ENCODE results near the gene NINJ2. TPM values are rescaled to one million over a fixed set of nuclear protein-coding genes. Genes with fewer than 3 reads are reported as not detected.
A peak's percentile ranks its signal among the peaks of the same experiment; 100 is the strongest.

Gene NINJ2
- polyA plus RNA-seq, 2 of the 4 experiments (the other 2 are of a cell fraction): 0.76 to 1.2 TPM

DNA sequence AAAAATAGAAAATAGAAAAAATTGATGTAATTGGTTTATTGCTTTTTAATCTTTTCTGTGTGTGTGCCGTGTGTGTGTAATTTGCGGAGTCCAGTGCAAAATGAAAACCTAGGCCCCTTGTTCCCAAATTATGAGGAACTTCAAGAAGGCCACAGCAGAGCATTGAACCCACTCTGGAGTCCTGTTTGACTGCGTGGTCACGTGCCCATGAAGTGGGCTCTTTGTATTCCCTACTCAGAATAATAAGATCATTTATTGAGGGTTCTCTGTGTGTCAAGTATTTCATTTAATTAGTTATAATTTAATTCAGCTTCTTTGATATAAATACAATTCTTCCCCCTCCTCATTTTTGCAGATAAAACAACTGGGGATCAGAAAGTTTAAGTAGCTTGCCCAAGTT, 12.3 kb upstream of the NINJ2 start:
- Histone ChIP-seq H3K9me3 (no peaks in the 10 kb centered on the region), H3K4me2 (no peak overlapping the region), H3K4me1 (no peaks in the 10 kb centered on the region), H3K4me3 (no peak overlapping the region), H3K27ac (no peak overlapping the region)
- FAIRE-seq (no peak), DNase-seq (ENCODE audit: low read depth in 1 of 2, low spot score in 1 of 2) (no peak), ATAC-seq (no peak)
- ChIA-PET POLR2A (no interaction called here), CTCF (interaction anchor here (0.7 to 1.4 kb wide), 2 partner anchors 77 to 100 kb away, joined by 5 read pairs; no protein-coding TSS in a partner anchor)
- TF ChIP-seq RAD21 (conservative IDR thresholded peaks at IDR 0.05 in 1 of 2, IDR thresholded peaks at IDR 0.05 in 1 of 2) (no peak), HDAC2 (IDR thresholded peaks at IDR 0.05) (no peak)
- 94% methylated on average over 4 of the region's 4 CpGs for WGBS (ENCODE audit: missing lambda C conversion rate)

DNA sequence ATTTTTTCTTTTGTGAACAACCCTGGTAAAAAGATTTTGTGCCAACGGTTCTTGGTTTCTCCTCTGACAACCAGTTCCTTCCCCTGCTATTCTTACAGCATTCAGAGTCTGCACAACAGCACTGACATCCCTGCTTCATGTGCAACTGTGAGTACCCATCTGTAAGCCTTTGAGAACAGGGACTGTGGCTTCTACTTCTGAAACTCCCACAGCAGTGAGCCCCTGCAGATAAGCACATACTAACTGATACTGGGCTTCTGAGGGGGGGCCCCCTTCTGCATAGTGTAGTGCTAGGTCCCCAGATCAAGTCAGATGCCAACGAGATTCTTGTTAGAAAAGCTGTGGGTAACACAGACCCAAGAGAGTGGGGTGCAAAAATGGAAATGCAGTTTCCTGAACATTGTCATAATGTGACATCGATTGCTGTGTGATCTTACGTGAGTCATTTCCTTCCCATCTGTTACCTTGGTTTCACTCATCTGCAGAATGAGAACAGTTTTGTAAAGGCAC, 11.1 kb upstream of the NINJ2 start:
- FAIRE-seq (no peak), ATAC-seq (peak in 1 of 2 experiments; percentile 33; a peak in 2 of 6 replicates), DNase-seq (ENCODE audit: low read depth in 1 of 2, low spot score in 1 of 2) (no peak)
- TF ChIP-seq KDM1A (IDR thresholded peaks at IDR 0.05; ENCODE audit: low read depth): no peak
- no peak for TF ChIP-seq CBX8 (IDR thresholded peaks at IDR 0.05)
- TF ChIP-seq, protein P1, sequence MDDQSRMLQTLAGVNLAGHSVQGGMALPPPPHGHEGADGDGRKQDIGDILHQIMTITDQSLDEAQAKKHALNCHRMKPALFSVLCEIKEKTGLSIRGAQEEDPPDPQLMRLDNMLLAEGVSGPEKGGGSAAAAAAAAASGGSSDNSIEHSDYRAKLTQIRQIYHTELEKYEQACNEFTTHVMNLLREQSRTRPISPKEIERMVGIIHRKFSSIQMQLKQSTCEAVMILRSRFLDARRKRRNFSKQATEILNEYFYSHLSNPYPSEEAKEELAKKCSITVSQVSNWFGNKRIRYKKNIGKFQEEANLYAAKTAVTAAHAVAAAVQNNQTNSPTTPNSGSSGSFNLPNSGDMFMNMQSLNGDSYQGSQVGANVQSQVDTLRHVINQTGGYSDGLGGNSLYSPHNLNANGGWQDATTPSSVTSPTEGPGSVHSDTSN (IDR thresholded peaks at IDR 0.05): no peak
- TF ChIP-seq EHF (CRISPR knock-in tag; IDR thresholded peaks at IDR 0.05): no peak
- no peak for TF ChIP-seq RARB (CRISPR knock-in tag; IDR thresholded peaks at IDR 0.05)
- TF ChIP-seq HOXB13 (CRISPR knock-in tag; IDR thresholded peaks at IDR 0.05; ENCODE audit: low read depth): no peak
- TF ChIP-seq HEYL (CRISPR knock-in tag; IDR thresholded peaks at IDR 0.05): no peak
- TF ChIP-seq EHMT2 (IDR thresholded peaks at IDR 0.05; ENCODE audit: low read depth): no peak
- TF ChIP-seq JUNB (IDR thresholded peaks at IDR 0.05): no peak
- TF ChIP-seq ZC3H11A (IDR thresholded peaks at IDR 0.05): no peak
- no peak for TF ChIP-seq MAZ (IDR thresholded peaks at IDR 0.05; ENCODE audit: borderline replicate concordance, low read depth, low read length)
- no peak for TF ChIP-seq GATA3 (IDR thresholded peaks at IDR 0.05; ENCODE audit: borderline replicate concordance)
- TF ChIP-seq NFE2L2 (conservative IDR thresholded peaks at IDR 0.05; ENCODE audit: low read length): no peak
- TF ChIP-seq RAD21 (conservative IDR thresholded peaks at IDR 0.05 in 1 of 2, IDR thresholded peaks at IDR 0.05 in 1 of 2): no peak
- Histone ChIP-seq H3K4me2 (no peak overlapping the region), H3K4me3 (no peak overlapping the region), H3K9me3 (no peaks in the 10 kb centered on the region), H3K4me1 (no peaks in the 10 kb centered on the region), H3K27ac (no peak overlapping the region)
- CTCF ChIA-PET: interaction anchor here (0.9 to 1.4 kb wide), 3 partner anchors 12 to 99 kb away, joined by 3 to 5 read pairs (median 3); no protein-coding TSS in a partner anchor
- POLR2A ChIA-PET: no interaction called here
- WGBS (ENCODE audit: missing lambda C conversion rate): 48% methylated on average over 4 of the region's 4 CpGs

DNA sequence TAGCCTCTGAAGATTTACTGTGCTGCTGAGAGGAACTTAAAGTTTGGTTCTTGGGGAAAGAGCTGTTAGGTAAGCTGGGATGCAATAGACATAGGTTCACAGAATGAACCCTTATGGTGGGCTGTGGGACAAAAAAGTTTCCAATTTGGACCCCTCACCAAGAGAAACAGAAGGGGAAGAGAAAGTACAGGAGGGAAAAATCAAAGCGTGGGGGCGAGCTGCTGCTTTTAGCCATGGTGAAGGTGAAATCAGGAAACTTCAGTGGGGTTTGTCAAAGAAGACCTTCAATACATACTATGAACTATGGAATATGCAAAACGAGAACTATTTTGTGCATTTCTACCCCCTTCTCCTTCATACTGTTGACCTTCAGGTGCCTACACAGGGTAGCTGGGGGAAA, 10.6 kb upstream of the NINJ2 start:
- no peak overlapping the region for H3K4me2 ChIP-seq
- CTCF ChIA-PET: interaction anchor here (1.2 to 1.6 kb wide), 3 partner anchors 12 to 19 kb away, joined by 3 to 6 read pairs (median 3); no protein-coding TSS in a partner anchor
- H3K27ac ChIP-seq: no peak overlapping the region
- POLR2A ChIA-PET: no interaction called here
- ATAC-seq (no peak), DNase-seq (ENCODE audit: low read depth in 1 of 2, low spot score in 1 of 2) (no peak), FAIRE-seq (no peak)
- 70% methylated on average over 3 of the region's 3 CpGs for WGBS (ENCODE audit: missing lambda C conversion rate)
- no peaks in the 10 kb centered on the region for H3K9me3 ChIP-seq
- TF ChIP-seq, protein P2, sequence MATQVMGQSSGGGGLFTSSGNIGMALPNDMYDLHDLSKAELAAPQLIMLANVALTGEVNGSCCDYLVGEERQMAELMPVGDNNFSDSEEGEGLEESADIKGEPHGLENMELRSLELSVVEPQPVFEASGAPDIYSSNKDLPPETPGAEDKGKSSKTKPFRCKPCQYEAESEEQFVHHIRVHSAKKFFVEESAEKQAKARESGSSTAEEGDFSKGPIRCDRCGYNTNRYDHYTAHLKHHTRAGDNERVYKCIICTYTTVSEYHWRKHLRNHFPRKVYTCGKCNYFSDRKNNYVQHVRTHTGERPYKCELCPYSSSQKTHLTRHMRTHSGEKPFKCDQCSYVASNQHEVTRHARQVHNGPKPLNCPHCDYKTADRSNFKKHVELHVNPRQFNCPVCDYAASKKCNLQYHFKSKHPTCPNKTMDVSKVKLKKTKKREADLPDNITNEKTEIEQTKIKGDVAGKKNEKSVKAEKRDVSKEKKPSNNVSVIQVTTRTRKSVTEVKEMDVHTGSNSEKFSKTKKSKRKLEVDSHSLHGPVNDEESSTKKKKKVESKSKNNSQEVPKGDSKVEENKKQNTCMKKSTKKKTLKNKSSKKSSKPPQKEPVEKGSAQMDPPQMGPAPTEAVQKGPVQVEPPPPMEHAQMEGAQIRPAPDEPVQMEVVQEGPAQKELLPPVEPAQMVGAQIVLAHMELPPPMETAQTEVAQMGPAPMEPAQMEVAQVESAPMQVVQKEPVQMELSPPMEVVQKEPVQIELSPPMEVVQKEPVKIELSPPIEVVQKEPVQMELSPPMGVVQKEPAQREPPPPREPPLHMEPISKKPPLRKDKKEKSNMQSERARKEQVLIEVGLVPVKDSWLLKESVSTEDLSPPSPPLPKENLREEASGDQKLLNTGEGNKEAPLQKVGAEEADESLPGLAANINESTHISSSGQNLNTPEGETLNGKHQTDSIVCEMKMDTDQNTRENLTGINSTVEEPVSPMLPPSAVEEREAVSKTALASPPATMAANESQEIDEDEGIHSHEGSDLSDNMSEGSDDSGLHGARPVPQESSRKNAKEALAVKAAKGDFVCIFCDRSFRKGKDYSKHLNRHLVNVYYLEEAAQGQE (IDR thresholded peaks at IDR 0.05): no peak
- TF ChIP-seq POLR2AphosphoS2 (conservative IDR thresholded peaks at IDR 0.05; ENCODE audit: low read length) (no peak), ZC3H11A (IDR thresholded peaks at IDR 0.05) (no peak), CBX2 (IDR thresholded peaks at IDR 0.05; ENCODE audit: borderline replicate concordance, low read depth) (no peak), MAZ (IDR thresholded peaks at IDR 0.05; ENCODE audit: borderline replicate concordance, low read depth, low read length) (no peak), FOSB (CRISPR knock-in tag; IDR thresholded peaks at IDR 0.05) (no peak)
- H3K4me3 ChIP-seq: no peak overlapping the region
- no peaks in the 10 kb centered on the region for H3K4me1 ChIP-seq

Data from A549 (cell line).